AG20443 (cell line): ENCODE results near the gene CNTN4.
"Not testable (repeated sequence)": the region's sequence is repeated elsewhere in the genome, so short reads cannot be mapped to it uniquely, and the experiment has no call there.

Experiments used
- DNase-seq: peaks from one replicate; pipeline ENCODE4 v3.0.0; 2012; ENCODE audit warnings: low spot score, mixed read lengths

Gene CNTN4

DNA sequence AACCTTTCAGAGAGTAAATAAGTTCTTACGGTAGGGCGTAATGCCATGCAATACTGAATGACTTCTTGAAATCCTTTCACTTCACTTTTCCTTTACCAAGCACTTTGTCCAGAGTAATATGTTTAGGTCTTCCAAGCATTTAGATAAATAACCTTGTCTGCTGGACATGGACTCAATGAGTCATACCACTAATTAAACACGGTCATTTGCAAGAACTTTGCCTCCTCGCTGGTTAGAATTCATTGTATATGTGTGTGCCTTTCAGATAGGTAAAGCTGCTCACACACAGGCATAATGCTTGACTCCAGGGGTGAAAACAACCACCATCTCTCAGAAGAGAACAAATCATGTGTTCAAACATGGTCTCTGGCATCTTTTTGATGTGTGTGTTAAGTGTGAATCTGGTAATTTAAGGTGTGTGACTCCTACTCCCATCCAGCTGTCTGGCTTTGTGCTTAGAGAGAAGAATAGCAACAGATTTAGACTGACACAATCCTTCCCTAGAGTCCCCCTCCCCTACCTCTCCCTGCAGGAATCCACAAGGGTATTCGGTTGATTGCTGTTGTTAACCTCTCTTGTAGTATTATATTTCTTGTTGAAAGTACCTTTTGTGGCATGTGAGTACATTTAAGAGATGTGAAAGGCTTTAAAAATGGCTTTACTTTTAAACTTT is 419.0 kb downstream of the CNTN4 start:
- no peak for DNase-seq

DNA sequence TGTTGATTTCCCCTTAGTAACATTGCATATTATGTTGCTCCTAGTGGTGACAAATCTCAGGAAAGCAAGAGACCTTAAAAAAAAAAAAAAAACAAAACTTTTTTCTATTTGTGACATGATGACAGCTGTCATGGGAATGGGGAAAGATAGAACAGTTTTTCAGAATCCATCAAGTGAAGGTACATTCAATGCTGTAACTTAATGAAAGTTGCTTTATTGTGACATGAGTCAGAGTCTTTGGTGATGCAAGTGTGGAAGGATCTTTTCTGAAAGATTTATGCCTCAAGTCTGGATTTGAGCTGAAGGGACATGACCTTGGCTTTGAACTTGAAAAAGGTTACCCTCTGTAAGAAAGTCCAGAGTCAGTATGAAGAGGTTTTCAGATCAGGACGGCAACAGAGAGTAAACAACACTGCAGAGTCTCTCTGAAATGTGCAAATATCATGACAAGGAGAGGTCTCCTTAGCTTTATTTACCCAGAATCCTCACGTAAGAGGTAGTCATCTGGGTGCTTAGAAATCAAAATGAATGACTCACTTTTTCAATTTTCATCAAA is 424.7 kb downstream of the CNTN4 start:
- no peak for DNase-seq

DNA sequence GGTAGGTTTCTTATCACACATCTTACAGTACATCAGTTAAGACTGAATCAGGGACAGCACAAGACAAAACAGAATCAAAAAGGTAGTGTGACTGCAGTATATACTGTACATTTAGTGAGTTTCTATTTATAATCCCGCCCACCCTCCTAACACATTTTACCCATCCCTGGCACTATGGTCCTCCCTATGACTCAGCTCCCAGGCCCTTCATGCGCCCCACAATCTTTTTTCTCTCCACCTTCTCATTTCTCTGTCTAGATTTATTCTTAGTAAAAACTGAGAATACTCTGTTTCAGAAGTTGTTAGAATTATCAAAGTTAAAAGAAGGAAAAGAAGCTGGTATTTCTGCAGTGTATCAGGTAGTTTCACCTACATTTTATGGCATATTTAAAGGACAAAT is 427.3 kb downstream of the CNTN4 start:
- no peak for DNase-seq

- no peak for DNase-seq
Measured at GRCh38 chr3:2526926-2527325, 428.3 kb downstream of the CNTN4 start.

DNA sequence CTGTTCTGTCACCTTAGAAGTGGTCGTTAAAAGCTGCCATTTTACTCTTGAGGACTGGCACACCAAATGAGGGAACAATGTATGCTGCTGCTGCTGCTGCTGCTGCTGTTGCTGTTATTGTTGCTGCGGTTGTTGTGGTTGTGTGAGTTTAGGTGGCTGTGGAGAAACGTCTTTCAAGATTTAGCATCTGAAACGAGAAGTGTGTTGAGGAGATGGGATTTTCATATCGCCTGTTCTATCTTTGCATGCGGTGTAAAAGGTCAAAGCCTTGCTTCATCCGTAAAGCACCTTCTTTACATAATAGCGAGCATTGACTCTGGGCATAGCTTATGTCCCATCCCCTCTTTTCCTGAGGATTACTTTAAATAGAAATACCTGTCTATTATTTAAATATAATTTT is 428.7 kb downstream of the CNTN4 start:
- DNase-seq: not testable (repeated sequence)

DNA sequence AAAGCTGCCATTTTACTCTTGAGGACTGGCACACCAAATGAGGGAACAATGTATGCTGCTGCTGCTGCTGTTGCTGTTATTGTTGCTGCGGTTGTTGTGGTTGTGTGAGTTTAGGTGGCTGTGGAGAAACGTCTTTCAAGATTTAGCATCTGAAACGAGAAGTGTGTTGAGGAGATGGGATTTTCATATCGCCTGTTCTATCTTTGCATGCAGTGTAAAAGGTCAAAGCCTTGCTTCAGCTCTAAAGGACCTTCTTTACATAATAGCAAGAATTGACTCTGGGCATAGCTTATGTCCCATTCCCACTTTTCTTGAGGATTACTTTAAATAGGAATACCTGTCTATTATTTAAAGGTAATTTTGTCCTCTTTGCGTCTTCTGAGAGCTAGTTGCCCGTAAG is 436.1 kb downstream of the CNTN4 start:
- not testable (repeated sequence) for DNase-seq

GRCh38 chr3:2535206-2535605 is 436.5 kb downstream of the CNTN4 start:
- no peak for DNase-seq

DNA sequence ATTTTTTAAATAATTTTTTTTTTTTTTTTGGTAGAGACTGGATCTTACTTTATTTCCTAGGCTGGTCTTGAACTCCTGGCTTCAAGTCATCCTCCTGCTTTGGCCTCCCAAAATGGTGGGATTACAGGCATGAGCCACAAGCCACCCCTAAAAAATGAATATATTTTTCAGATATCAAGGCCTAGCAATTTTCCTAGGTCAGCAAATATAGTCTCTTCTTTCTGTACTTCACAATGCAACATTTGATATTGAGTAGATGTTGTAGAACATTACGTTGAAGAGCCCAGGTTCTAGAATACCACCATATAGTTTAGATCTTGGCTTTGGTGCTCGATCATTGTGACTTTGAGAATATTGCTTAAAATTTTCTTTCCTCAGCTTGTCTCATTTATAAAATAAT is 437.9 kb downstream of the CNTN4 start:
- DNase-seq: no peak

DNA sequence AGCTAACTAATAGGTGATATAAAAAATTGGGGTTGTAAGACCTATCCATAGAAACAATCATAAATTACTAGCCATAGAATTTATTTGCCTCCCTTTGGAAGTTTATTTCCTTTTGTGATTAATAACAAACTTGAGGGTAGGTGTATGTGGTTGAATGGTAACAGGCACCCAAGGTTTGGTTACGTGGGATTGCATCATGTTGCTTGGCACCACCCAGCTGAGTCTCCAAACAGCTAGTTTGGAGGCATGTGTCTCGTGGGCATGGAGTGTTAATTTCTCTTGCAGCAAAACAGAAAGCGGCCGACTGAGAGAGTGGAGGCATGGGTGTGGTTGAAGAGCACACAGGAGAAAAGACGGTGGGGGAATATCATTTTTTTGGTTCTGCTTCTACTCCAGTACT is 441.4 kb downstream of the CNTN4 start:
- no peak for DNase-seq

- no peak for DNase-seq
Measured at GRCh38 chr3:2543247-2543646, 444.6 kb downstream of the CNTN4 start.

- DNase-seq: no peak
Measured at GRCh38 chr3:2544212-2544611, 445.5 kb downstream of the CNTN4 start.

GRCh38 chr3:2544718-2545117 is 446.1 kb downstream of the CNTN4 start:
- no peak for DNase-seq

DNA sequence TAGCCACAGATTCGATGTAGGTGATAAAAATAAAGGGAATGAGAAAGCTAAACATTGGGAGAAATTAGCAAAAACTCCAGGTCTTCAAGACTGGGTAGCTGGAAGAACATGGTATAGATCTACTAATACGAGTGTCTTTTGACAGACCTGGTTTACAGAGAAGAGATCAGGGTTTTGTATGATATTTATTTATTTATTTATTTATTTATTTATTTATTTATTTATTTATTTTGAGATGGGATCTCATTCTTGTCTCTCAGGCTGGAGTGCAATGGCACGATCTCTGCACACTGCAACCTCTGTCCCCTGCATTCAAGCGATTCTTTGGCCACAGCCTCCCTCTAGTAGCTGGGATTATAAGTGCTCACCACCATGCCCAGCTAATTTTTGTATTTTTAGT is 448.4 kb downstream of the CNTN4 start:
- DNase-seq: no peak

- DNase-seq: no peak
Measured at GRCh38 chr3:2554656-2555055, 456.0 kb downstream of the CNTN4 start.

DNA sequence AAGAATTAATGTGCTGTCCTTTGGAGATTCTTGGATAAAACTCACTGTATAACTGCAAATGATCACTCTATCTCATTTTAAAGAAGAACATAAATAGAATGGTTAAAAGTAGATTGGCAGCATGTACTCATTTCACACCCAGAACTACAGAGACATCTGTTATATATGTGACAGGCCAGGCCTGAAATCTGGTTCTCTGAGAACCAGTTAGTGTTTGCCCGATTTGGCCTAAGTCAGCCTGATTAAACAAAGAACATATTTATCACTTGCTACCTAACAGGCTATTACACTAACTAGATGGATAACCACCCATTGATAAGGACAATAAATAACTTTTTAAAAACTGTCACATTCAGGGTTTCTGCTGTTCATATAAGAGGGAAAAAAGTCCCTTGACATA is 460.1 kb downstream of the CNTN4 start:
- DNase-seq: no peak

- DNase-seq: no peak
Measured at GRCh38 chr3:2567451-2567850, 468.8 kb downstream of the CNTN4 start.

- DNase-seq: no peak
Measured at GRCh38 chr3:2568156-2568555, 469.5 kb downstream of the CNTN4 start.

GRCh38 chr3:2568929-2569328 is 470.3 kb downstream of the CNTN4 start:
- DNase-seq: no peak

- no peak for DNase-seq
Measured at GRCh38 chr3:2577571-2577970, 478.9 kb downstream of the CNTN4 start.

DNA sequence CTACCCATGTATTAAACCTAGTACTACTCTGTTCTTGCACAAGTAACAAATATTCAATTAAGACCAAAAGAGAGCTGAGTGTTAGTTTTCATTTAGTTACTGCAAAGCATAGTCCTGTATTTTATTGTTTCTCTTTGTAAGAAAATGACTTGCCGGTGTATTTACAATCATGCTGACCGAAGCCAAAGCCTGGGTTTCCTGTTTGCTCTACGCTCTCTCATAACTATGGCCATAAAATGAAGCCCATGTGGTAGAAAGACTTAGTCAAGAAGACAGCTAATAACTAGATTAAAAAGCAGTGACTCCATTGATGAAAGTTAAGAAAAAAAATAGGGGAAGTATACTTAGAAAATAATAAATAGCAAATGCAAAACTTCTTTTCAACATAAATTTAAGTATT is 479.9 kb downstream of the CNTN4 start:
- no peak for DNase-seq

DNA sequence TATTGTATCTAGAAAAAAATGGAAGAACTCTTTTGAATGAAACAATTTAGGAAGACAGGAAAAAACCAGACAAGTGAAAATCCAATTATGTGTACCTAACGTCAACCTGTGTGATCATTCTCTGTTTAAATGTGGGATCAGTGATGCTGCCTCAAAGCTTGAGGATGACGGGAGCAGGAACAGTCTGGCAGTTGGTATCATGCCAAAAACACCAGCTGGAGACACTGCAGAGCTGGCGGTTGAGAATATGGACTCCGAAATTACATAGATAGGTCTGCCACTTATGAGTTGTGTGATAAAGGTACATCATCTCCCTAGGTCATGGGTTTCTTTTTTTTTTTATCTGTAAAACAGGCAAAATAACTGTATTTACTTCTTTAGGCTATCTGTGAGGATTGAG is 480.5 kb downstream of the CNTN4 start:
- DNase-seq: no peak

- DNase-seq: no peak
Measured at GRCh38 chr3:2583046-2583445, 484.4 kb downstream of the CNTN4 start.

DNA sequence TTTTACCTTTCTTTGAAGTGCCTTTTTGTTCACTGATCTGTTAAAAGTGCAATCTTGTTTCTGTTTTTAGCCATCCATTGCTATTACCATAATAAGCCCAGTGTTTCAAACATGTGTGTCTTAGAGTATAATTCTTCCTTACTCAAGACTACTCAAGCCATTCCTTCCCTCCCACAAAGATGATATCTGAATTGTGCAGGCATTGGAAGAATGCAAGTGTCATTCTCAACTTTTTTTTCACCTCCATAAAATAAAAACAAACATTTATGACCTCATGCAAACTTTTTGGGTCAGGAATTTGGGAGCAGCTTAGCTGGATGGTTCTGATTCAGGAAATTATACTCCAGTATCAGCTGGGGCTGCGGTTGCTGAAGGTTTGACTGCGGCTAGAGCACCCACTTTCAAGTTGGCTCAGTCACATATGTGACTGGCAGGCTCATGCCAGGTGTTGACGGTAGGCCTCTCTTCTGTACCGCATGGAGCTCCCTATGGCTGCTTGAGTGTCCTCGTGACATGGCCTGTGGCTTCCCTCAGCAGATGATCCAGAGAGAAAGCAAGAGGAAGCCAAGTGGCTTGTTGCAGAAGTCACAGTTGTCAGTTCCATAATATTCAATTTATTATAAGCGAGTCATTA is 490.8 kb downstream of the CNTN4 start:
- no peak for DNase-seq

DNA sequence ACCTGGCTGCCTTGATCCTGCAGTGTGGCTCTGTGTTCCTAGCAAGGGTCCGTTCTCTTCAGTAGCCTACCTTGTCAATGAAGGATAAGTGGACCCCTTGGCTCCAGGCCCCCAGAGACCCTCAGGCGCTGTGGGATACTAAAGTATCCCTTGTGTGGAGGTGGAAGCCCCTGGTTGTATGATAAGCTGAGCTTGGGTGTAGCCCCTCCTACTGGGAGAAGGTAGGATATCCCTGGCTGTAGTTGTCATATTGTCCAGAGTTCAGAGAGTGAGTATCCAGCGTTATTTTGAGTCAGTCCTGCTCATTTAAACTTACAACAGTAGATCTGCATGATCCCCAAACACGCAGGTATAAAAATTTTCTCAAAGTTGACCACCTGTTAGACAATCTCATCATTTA is 496.8 kb downstream of the CNTN4 start:
- DNase-seq: no peak
